PFSK-1 (cell line): ENCODE measurements around the gene PBX3.

ENCODE experiments used
- FOXP2 ChIP-seq: optimal IDR thresholded peaks from 2 replicates; pipeline ENCODE3; 2011; ENCODE audit warnings: borderline replicate concordance, control low read depth, inconsistent platforms; ENCODE audit not compliant: insufficient read depth; ENCODE audit errors: extremely low read length, extremely low read depth
- POLR2AphosphoS5 ChIP-seq: IDR thresholded peaks from 2 replicates; pipeline ENCODE4 v1.6.1; 2012; ENCODE audit warnings: low read depth, mild to moderate bottlenecking, control low read depth, low read length, moderate library complexity
- REST ChIP-seq, 2 experiments: IDR thresholded peaks; 2 replicates each; pipeline versions ENCODE4 v1.6.1 to v1.8.0; 2011 to 2012; ENCODE audit warnings: low read depth in 2 of 2, low read length in 2 of 2, control low read depth in 1 of 2, inconsistent platforms in 1 of 2, mild to moderate bottlenecking in 1 of 2, moderate library complexity in 1 of 2; ENCODE audit not compliant: insufficient read depth in 1 of 2
- SIN3A ChIP-seq: IDR thresholded peaks from 2 replicates; pipeline ENCODE4 v1.6.1; 2012; ENCODE audit warnings: mild to moderate bottlenecking, low read length, moderate library complexity, borderline replicate concordance; ENCODE audit not compliant: insufficient read depth
- TAF1 ChIP-seq: IDR thresholded peaks from 2 replicates; pipeline ENCODE4 v1.6.1; 2012; ENCODE audit warnings: low read length, control low read depth, borderline replicate concordance; ENCODE audit not compliant: insufficient read depth

The PBX3 gene

DNA sequence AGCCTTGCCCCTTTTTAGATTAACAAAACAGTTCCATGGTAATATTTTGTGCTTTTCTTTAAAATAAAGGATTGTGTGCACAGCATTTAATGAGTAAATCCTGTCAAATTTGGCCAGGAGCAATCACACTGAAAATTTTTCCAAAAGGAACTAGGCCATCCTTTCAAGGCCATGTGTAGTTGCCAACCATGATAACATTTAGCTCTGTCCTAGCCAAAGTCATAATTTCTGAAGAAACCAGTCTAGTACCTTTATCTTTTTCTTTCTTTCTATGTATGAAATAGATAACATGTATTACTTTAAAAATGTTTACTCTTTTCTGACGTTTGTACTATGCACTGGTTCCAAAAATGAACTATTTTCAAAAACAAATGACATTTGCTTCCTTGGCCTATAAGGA is 143.7 kb downstream of the PBX3 start:
- no peak for TF ChIP-seq TAF1
- no peak for TF ChIP-seq SIN3A
- TF ChIP-seq FOXP2, result no peak
- TF ChIP-seq POLR2AphosphoS5, result no peak
- no peak for TF ChIP-seq REST (IDR thresholded peaks at IDR 0.05; ENCODE audit: insufficient read depth in 1 of 2, low read depth in 2 of 2, low read length in 2 of 2)

- TF ChIP-seq POLR2AphosphoS5 (no peak), REST (IDR thresholded peaks at IDR 0.05; ENCODE audit: insufficient read depth in 1 of 2, low read depth in 2 of 2, low read length in 2 of 2) (no peak), SIN3A (no peak), FOXP2 (no peak), TAF1 (no peak)
Measured at GRCh38 chr9:125893277-125893676, 146.1 kb downstream of the PBX3 start.

GRCh38 chr9:125894566-125894965 is 147.4 kb downstream of the PBX3 start:
- no peak for TF ChIP-seq FOXP2
- TF ChIP-seq POLR2AphosphoS5, result no peak
- no peak for TF ChIP-seq SIN3A
- no peak for TF ChIP-seq REST (IDR thresholded peaks at IDR 0.05; ENCODE audit: insufficient read depth in 1 of 2, low read depth in 2 of 2, low read length in 2 of 2)
- TF ChIP-seq TAF1, result no peak

DNA sequence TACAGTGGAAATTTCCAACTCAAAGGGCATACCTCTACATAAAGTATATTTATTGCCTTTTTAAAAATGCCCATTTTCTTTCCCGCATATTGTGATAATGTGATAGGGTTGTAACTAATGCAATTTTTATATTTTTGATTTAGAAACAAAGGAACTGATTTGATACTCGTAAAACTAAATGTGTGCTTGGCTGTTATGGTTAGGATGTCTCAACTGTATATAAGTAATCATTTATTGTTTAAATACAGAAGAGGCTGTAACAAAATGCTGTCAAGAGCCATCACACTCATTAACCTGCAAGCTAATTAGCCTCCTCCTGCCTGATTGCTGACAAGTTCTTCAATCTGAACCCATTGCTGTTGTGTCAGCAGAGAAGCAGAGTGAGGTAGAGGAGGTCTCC is 149.2 kb downstream of the PBX3 start:
- TF ChIP-seq POLR2AphosphoS5 (no peak), REST (IDR thresholded peaks at IDR 0.05; ENCODE audit: insufficient read depth in 1 of 2, low read depth in 2 of 2, low read length in 2 of 2) (no peak), FOXP2 (no peak), TAF1 (no peak), SIN3A (no peak)

GRCh38 chr9:125896964-125897363 is 149.8 kb downstream of the PBX3 start:
- TF ChIP-seq SIN3A, result no peak
- no peak for TF ChIP-seq TAF1
- TF ChIP-seq FOXP2, result no peak
- TF ChIP-seq REST (IDR thresholded peaks at IDR 0.05; ENCODE audit: insufficient read depth in 1 of 2, low read depth in 2 of 2, low read length in 2 of 2), result no peak
